Measurements from ENCODE around the gene PC.
"Not testable (repeated sequence)": the region's sequence is repeated elsewhere in the genome, so short reads cannot be mapped to it uniquely, and the experiment has no call there.

PC gene, protein sequence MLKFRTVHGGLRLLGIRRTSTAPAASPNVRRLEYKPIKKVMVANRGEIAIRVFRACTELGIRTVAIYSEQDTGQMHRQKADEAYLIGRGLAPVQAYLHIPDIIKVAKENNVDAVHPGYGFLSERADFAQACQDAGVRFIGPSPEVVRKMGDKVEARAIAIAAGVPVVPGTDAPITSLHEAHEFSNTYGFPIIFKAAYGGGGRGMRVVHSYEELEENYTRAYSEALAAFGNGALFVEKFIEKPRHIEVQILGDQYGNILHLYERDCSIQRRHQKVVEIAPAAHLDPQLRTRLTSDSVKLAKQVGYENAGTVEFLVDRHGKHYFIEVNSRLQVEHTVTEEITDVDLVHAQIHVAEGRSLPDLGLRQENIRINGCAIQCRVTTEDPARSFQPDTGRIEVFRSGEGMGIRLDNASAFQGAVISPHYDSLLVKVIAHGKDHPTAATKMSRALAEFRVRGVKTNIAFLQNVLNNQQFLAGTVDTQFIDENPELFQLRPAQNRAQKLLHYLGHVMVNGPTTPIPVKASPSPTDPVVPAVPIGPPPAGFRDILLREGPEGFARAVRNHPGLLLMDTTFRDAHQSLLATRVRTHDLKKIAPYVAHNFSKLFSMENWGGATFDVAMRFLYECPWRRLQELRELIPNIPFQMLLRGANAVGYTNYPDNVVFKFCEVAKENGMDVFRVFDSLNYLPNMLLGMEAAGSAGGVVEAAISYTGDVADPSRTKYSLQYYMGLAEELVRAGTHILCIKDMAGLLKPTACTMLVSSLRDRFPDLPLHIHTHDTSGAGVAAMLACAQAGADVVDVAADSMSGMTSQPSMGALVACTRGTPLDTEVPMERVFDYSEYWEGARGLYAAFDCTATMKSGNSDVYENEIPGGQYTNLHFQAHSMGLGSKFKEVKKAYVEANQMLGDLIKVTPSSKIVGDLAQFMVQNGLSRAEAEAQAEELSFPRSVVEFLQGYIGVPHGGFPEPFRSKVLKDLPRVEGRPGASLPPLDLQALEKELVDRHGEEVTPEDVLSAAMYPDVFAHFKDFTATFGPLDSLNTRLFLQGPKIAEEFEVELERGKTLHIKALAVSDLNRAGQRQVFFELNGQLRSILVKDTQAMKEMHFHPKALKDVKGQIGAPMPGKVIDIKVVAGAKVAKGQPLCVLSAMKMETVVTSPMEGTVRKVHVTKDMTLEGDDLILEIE

DNA sequence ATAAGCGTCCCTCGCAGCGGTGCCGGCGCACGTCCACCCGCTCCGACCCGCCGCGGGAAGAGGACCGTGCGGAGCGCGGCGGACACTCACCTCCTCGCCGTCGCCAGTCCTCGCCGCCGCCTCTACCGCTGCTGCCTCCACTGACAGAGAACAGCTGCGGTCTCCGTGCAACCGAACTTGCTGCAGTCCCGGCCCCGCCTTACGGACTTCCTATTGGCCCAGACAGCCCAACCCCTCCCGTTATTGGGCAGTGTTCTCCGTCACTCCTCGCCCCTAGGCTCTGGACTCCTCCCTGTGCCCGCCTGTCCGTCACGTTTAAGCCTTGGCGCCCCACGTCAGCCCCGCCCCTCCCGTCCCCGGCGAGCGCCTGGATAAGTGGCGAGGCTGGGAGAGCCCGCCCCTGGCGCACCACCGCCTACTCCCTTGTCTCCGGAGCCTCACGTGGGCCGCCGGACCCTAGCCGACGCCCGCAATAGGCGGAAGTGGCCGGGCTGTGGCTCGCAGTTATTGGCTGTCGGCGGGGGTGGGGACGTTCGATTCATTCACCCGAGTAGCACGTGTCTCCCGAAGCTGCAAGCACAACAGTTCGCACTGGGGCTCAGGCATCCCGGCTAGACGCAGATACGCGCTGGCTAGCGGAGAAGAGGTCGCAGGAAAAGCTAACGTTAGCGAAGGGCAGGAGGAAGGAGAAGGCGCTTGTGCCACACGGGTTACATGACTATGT, at the start of gene PC:
Gene PC, minus strand, starts transcription at position 152 of the 724 bp plus-strand sequence. CDS start 86,224 bp downstream, outside the sequence.
- peak; percentile 96 to 98 for ATAC-seq

- ATAC-seq = no peak
These were observed 48.9 kb upstream of the PC start for GRCh38 chr11:67007126-67007525.

GRCh38 chr11:67006029-67006884, 48.1 kb upstream of the PC start:
- peak in 1 of 2 donors; percentile 51 for ATAC-seq

DNA sequence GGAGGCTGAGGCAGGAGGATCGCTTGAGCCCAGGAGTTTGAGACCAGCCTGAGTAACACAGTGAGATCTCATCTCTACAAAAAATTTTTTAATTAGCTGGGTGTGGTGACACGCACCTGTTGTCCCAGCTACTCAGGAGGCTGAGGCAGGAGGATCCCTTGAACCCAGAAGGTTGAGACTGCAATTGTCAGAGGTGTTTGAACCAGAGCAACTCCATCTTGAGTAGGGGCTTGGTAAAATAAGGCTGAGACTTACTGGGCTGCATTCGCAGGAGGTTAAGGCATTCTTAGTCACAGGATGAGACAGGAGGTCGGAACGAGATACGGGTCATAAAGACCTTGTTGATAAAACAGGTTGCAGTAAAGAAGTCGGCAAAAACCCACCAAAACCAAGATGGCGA, 47.0 kb upstream of the PC start:
- not testable (repeated sequence) for ATAC-seq

DNA sequence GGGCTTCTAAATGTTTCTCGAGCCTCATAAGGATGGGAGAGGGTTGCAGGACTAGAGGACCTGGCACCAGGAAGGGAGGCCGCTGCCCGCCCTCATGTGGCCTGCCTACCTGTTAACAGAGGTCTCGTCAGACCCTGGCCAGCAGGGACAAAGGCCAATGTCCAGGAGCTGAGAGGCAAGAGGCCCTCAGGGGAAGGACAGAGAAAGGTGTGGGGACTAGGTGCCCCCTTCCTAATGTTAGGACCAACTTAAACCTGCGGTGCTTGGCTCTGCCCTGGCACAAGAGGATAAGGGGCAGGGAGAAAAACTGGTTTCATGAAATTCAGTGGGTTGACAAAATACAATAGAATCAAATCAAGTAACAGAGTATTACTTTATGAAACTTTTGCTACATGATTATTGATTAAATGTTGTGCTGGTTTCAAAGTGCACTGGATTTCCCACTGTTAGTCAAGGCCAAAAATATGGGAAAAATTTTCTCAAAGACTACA, 44.8 kb upstream of the PC start:
- ATAC-seq = no peak

- no peak for ATAC-seq
These were observed 44.2 kb upstream of the PC start for GRCh38 chr11:67002297-67002913.

GRCh38 chr11:67001332-67001731, 43.1 kb upstream of the PC start:
- no peak for ATAC-seq

- no peak for ATAC-seq
These were observed 41.4 kb upstream of the PC start for GRCh38 chr11:66999555-66999954.

- no peak for ATAC-seq
These were observed 38.6 kb upstream of the PC start for GRCh38 chr11:66996609-66997273.

DNA sequence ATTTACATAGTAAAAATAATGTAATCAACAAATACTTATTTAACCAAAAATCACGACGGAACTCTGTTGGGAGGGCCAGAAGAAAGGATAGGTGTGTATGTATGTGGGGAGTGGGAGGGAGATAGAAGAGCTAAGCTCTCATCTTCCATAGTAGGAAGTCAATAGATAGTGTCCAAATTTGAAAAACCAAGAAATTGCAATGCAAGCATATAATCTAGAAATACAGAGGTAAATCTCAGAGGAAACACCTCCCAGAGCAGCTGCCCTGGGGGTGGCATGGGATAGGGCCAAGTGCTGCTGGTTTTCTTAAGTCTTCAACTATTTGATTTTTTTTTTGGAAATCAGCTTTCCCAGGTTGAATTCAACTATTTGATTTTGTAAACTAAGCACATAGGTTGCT, 33.9 kb upstream of the PC start:
- no peak for ATAC-seq

DNA sequence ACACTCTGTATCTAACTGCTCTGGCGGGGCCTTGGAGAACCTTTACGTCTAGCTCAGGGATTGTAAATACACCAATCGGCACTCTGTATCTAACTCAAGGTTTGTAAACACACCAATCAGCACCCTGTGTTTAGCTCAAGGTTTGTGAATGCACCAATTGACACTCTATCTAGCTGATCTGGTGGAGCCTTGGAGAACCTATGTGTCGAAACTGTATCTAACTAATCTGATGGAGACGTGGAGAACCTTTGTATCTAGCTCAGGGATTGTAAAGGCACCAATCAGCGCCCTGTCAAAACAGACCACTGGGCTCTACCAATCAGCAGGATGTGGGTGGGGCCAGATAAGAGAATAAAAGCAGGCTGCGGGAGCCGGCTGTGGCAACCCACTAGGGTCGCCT, 31.2 kb upstream of the PC start:
- ATAC-seq = not testable (repeated sequence)

DNA sequence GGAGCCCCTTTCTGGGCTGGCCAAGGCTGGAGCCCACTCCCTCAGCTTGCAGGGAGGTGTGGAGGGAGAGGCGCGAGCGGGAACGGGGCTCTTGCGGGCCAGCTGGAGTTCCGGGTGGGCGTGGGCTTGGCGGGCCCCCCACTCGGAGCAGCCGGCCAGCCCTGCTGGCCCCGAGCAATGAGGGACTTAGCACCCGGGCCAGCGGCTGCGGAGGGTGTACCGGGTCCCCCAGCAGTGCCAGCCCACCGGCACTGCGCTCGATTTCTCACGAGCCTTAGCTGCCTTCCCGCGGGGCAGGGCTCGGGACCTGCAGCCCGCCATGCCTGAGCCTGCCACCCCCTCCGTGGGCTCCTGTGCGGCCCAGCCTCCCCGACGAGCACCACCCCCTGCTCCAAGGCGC, 30.6 kb upstream of the PC start:
- ATAC-seq = not testable (repeated sequence)

DNA sequence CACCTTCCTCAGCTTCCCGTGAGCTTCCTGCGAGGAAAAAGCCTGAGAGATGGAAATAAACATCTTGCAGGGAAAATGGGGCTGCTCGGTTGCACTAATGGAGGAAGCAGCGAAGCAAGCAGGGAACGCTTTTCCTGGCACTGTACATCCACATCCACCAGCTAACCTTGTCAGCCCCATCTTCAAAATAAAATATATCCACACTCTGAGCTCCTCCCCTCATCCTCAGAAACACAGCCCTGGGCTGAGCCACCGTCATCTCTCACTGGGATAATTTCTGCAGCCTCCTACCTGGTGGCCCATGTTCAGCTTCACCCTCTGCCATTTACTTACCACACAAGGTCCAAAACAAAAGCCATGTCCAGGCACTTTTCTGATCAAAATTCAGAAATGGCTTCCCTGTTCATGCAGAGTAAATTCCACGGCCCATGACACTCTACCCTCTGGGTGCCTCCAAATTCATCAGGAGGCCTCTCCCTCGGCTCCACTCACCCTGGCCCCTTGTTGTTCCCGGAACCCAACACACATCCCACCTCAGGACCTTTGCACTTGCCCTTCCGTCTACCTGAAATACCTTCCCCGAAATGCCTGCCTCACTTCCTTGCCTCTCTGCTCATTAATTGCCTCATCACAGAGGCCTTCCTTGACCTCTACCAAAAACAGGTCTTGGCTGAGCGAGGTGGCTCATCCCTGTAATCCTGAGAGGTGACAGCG, 29.9 kb upstream of the PC start:
- ATAC-seq = no peak

DNA sequence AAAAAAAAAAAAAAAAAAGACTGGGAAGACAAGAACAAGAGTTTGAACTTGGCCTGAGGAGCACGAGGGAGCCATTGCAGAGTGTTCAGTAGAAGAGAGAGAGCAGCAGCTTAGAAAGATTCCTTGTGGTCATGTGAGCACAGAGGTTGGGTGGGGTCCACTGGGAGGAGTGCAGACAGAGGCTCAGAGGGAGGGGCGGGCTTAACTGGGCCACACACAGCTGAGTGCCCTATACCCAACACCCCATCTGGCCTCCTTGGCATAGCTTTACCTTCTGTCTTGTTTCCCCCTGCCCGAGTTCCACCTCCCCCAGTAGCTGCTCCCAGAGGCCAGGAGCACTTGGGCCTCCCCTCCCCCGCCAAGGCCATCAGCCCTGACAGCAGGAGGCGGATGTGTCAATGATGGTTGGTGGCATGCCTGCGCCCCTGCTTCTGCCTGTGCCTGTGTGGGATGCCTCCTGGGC, 29.0 kb upstream of the PC start:
- no peak for ATAC-seq

DNA sequence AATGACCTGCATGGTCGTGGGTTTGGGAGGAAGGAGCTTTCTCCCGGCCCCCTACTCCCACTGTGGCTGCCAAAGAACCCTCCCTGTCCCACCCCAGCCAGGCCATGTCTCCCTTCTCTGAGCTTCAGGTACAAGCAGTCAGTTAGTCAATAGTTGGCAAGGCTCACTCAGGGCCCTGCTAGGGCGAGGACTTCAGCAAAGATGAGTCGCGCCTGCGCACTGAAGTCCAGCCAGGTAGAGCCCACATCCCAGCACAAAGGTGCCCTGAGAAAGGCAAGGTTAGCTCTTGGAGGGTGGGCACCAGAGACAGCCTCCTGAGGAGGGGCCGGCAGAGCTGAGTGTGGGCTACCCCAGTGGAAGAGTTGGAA, 28.0 kb upstream of the PC start:
- ATAC-seq = no peak

- no peak for ATAC-seq
These were observed 27.5 kb upstream of the PC start for GRCh38 chr11:66985508-66986177.

GRCh38 chr11:66983275-66983924, 25.2 kb upstream of the PC start:
- ATAC-seq = no peak

DNA sequence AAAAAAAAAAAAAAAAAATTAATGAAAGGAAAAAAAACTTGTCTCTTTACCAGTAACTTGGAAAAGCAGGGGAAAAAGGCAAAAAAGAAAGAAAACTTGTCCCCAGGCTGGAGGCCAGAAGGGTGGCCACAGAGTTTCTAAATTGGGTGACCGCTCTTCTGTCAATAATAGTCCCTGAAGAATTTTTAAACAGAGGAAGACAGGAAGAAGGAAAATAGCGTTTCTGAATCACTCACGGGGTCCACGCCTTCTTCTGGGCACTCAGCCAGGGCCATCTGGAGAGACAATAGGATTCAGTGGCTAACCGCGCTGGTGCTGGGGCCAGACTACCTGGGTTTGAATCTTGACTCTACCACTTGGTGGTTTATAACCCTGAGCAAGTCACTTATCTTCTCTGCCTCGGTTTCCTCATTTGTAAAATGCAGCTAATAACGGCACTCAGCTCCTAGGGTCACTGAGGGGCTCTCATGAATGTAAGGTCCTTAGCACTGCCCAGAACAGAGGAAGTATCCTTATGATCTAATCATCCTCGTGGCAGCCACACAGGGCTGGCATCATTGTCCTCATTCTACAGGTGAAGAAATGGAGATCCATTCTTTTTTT, 23.9 kb upstream of the PC start:
- ATAC-seq = no peak

Measured in activated CD4-positive, CD25-positive, alpha-beta regulatory T cell treated with anti-CD3 and anti-CD28 coated beads, Interleukin-2, amount 50 U/mL, for 24 hours (primary cell).